NCI-H1694 treated with DMSO at 0.1 percent for 48 hours (cell line): ENCODE measurements around the gene KSR2.

Experiments
- DNase-seq: peaks from one replicate; lab custom pipeline; 2025; lab: John Stamatoyannopoulos, UW

Gene KSR2

DNA sequence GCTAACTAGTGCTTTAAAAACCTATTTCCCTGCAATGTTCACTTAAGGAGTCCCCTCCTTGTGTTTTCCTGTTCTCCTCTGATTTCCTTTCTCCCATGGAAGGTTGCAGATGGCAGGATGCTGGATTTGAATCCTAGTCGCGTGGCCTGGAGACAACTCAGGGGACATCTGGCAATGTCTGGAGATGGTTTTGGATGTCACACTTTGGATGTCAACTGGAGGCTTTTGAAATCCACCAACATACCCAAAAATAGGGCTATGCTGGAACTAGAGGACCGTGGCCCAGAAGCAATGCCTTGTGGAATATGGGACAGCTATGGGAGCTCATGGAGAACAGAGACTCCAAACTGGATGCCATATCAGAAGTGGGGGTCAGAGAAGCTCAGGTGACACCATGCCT is 511.6 kb downstream of the KSR2 start:
- DNase-seq = no peak

DNA sequence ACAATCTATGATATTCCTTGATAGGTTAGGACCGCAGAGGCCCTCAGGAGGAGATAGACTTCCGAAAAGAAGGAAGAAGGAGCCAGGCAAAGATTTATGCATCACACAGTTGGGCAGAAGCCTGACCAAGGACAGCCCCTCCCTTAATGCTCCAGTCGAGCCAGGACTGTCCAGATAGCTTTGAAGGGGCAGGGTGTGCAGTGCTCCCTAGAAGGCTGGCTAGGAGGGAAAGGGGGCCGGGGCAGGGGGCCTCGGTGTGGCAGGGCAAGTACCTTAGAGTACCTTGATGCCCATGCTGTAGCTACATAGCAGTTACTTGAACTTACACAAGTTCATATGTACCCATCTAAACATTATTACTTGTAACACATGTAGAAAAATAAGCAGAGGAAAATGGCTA is 512.7 kb downstream of the KSR2 start:
- no peak for DNase-seq

GRCh38 chr12:117453961-117454360 is 514.8 kb downstream of the KSR2 start:
- no peak for DNase-seq

GRCh38 chr12:117452112-117452511 is 516.7 kb downstream of the KSR2 start:
- DNase-seq = no peak

DNA sequence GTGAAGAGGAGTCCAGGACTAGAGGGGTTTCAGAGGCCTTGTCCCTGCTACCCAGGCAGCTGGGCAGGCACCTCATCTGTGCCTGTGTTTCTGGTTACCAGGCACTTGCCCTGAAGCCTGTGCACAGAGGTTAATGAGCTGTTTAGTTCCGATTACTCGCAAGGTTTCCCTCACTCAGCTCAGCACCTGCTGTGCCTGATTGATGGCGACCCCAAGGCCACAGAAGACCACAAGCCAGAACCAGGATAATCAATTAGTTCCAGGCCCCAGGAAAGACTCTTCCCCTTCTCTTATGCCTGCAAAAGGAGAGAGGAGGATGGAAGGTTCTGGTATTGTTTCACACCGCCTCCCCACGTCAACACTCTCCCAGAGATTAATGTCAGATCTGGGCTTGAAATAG is 518.6 kb downstream of the KSR2 start:
- no peak for DNase-seq

- DNase-seq = no peak
Measured at GRCh38 chr12:117447665-117448366, 521.0 kb downstream of the KSR2 start.

DNA sequence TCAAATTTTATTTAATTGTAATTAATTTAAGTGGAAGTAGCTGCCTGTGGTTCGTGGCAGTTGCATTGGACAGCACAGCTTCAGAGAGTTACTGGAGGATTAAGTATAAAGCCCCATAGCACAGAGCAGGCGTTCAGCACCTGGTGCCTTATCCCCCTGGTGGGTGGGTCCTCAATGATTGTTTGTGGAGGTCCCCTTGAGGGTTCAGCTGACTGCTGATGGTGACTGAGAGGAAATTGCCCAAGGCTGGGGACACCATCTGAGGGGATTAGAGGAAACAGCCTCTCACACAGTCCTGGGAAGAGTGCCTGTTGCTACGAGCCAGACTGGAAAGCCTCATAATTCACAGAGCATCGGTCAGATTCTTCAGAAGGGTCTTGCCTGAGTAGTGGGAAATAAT is 524.0 kb downstream of the KSR2 start:
- no peak for DNase-seq

DNA sequence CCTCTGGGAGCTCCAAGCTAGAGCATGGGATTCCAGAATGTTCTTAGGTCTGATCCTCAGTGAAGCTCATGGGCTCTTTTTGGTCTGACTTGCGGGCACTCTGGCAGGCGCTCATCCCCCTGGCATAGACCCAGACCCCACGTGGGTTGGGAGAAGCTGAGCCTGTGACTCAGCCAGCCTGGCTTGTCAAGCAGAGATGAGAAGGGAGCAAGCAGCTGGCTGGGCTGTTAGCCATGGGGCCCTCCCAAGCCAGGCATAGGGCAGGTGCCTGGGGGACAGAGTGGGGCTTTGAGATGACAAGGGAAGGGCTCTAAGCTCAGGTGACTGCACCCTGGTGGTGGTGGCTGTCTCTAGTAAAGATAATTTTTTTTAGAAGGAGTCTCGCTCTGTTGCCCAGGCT is 527.0 kb downstream of the KSR2 start:
- DNase-seq = peak; percentile 88

GRCh38 chr12:117440384-117440783 is 528.4 kb downstream of the KSR2 start:
- DNase-seq = no peak

DNA sequence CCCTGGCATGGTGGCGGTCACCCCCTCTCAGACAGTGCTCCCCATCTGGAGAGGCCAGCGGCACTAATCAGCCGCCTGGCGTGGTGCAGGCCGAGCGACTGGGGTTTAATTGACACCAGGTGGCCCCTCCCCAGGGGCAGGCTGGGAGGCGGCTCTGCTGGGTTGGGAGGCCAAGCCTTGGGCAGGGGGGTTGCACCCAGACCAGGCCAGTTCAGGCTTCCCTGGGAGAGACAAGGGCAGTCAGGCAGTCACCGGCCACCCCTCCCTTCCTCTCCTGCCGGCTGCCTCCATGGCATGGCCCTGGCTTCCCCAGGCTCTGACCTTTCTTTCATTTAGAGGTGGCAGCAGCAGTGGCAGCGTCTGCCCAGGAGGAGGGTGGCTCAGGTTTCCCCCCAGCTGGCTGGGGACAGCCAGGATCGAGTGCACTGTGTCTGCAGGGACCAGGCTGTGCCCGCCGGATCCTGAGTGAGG is 529.2 kb downstream of the KSR2 start:
- DNase-seq = no peak

- DNase-seq = no peak
Measured at GRCh38 chr12:117438809-117439208, 530.0 kb downstream of the KSR2 start.

DNA sequence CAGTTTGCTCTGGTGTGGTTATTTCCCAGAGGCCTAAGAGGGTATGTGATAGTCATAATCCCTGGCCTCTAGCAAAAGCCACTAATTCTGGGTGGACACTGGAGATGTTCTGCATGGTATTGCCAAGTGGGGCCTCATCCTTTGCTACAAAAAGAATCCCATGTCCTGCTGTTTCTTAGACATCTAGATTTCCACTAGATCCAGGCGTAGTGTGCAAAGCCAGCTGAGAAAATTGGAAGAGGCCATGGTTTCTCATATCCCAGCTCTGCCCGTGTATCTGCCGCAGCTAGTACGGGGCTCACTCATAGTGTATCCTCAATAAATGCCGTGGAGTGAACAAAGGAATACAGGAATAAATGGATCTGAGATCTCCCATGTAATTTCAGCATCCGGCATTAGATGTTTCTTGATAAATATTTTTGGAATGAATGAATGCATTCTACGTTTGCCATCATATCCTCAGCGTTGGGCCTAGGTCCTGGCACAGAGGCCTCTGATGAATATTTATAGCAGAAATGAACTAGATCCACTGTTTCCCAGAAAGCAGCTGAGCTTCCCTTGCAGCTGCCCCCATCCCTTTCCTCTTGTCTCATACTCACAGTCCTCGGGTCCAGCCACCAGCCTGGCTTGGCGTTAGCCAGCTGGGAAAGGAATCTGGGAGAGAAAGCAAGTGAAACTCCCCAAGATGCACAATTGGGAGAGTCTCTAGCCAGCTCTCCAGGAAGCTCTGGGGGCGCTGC is 531.1 kb downstream of the KSR2 start:
- no peak for DNase-seq

GRCh38 chr12:117433878-117434277 is 534.9 kb downstream of the KSR2 start:
- DNase-seq = no peak

DNA sequence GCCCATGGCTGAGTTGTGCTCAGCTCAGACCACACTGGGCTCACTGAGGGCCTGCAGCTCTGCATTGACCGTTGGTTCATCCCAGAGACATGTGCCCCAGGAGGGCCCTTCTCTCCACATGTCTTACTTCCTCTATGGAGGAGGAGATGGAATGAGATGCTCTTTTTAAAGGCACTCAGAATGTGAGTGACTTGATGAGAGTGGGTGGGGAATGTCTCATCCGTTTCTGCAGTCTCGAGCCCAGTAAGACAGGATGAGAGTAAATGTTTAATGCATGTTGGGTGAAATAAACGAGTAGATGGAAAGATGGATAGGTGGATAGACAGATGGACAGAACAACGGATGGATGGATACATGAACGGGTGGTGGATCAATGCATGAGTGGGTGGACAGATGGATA is 538.5 kb downstream of the KSR2 start:
- DNase-seq = no peak

DNA sequence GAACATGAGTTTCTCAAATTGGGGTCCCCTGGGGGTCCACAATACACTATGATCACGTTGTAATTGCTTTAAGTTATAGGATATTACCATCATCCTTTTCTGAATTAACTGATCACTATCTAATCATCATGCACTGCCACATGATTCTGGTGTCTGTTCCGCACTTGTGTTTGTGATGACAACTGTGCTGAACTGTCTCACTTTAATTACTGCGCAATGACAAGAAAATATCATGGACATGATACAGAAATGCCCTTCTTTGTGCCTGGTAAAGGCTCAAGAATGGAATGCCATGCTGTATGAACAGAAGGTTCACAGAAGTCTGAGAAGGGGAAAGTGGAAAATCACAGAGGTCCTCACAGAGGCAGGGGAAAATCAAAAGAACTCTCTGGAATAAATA is 541.6 kb downstream of the KSR2 start:
- DNase-seq = no peak

GRCh38 chr12:117421987-117422386 is 546.8 kb downstream of the KSR2 start:
- no peak for DNase-seq

DNA sequence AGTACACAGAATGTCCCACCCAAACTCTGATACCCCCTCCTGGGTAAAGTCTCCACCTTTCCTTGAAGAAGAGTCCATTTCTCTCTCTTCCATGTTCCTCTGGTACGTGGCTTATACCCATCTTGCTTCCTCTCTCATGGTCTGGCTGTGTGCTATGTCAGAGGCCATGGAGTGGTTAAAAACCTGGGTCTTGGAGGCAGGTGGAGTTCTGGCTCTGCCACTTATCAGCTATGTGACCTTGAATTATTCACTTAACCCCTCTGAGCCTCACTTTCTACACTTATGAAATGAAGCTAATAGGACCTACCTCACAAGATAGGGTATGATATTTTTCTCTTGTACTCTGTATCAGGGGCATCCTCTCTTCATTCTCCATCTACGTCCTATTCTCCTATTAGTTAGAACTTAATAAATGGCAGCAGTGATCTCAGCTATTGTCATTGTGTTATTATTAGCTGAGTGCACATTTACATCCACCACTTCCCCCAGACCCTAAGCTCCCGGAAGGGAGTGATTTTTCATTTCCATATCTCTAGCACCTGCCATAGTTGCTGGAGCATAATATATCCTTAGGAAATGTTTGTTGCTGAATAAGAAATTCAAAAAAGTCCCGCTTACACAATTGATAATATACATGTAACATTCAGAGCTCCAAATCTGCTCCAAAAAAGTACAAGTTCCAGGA is 547.6 kb downstream of the KSR2 start:
- DNase-seq = no peak

GRCh38 chr12:117417004-117417403 is 551.8 kb downstream of the KSR2 start:
- no peak for DNase-seq

DNA sequence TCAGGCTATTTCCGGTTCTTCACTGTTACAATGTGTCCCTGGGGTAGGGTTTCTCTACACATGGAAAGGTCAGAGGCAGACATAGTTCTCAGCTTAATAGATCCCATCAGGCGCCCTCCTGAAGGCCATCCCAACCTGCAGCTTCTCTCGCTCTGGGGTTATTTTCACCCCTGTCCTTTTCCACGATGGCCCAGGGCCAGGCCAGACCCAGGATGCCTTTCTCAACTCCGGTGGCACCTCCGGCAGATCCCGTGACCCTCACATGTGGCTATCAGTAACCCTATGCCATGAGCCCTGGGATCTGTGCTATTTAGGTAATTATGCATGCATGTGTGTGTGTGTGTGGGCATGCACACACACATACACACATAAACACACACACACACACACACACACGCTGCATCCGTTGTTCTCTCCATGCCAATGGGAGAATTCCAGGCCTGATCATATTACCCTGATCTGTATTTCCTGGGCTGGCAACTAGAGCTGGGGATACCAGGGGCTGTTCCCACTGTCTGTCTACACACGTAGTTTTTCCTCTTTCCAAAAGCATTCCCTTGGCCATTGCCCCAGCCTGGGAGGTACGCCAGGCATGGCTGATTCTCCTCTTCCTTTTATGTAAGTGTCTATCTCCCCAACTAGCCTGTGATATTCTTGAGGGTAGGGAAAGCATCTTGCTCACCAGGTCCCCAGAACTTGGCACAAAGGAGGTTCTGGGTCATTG is 556.2 kb downstream of the KSR2 start:
- DNase-seq = no peak

DNA sequence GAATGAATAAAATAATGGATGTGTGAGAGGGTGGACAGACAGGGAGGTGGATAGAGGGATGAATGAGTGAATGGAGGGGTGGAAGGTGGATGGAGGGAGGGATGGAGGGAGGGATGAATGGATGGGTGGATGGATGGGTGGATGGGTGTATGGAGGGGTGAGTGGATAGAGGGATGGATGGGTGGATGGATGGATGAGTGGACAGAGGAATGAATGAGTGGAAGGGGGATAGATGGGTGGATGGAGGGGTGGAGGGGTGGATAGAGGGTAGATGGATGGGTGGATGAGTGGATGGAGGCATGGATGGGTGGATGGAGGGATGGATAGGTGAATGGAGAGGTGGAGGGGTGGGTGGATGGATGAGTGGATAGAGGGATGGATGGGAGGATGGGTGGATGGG is 559.5 kb downstream of the KSR2 start:
- DNase-seq = no peak

- DNase-seq = no peak
Measured at GRCh38 chr12:117408161-117408791, 560.5 kb downstream of the KSR2 start.

- no peak for DNase-seq
Measured at GRCh38 chr12:117404940-117405339, 563.9 kb downstream of the KSR2 start.
